Measurements from ENCODE around the gene FBN1.
A peak's percentile ranks its signal among the peaks of the same experiment; 100 is the strongest.

The FBN1 gene

GRCh38 chr15:48478581-48478980, 166.9 kb downstream of the FBN1 start:
- H3K4me3 ChIP-seq (ENCODE audit: severe bottlenecking), result no peak overlapping the region
- DNase-seq (ENCODE audit: low spot score) (no peak), ATAC-seq (ENCODE audit: low read depth) (no peak)
- H3K27me3 ChIP-seq (ENCODE audit: insufficient read depth, poor library complexity, severe bottlenecking), result no peaks in the 10 kb centered on the region
- H3K36me3 ChIP-seq (ENCODE audit: low read depth), result peaks cover 7% of the 10 kb centered on the region
- TF ChIP-seq CTCF (IDR thresholded peaks at IDR 0.05; ENCODE audit: poor library complexity, severe bottlenecking), result no peak
- H3K27ac ChIP-seq (ENCODE audit: poor library complexity, severe bottlenecking), result no peak overlapping the region
- no peaks in the 10 kb centered on the region for H3K4me1 ChIP-seq (ENCODE audit: insufficient read depth, poor library complexity, severe bottlenecking)
- H3K9me3 ChIP-seq (ENCODE audit: severe bottlenecking), result no peaks in the 10 kb centered on the region

DNA sequence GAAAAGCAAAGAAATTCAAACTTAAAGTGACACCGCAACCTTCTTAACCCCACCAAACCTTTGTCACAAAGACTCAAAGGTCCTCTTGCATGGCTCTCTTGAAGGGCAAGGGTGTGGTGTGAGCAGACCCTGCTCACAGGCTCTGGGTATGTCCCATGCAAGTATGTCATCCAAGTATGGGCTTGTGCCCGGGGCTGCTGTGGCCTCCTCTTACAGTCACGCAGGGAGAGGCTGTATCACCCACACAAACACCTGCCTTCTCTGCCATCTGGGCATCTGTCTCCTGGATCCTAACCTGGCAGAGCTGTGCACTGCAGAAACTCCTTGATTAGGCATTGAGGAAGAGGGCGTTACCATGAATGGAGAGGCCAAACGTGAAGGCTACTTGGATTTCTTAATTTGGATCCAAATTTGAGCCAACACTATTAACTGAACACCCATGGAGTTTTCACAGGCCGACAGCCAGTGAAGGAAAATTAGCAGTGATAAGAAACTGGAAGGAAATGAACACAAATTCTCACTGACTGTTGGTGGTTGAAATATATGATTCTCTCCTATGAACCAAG, 167.6 kb downstream of the FBN1 start:
- H3K36me3 ChIP-seq (ENCODE audit: low read depth), result peaks cover 13% of the 10 kb centered on the region
- H3K4me1 ChIP-seq (ENCODE audit: insufficient read depth, poor library complexity, severe bottlenecking), result peaks cover 6% of the 10 kb centered on the region
- TF ChIP-seq CTCF (IDR thresholded peaks at IDR 0.05; ENCODE audit: poor library complexity, severe bottlenecking), result no peak
- no peaks in the 10 kb centered on the region for H3K9me3 ChIP-seq (ENCODE audit: severe bottlenecking)
- ATAC-seq (ENCODE audit: low read depth), result no peak
- H3K27me3 ChIP-seq (ENCODE audit: insufficient read depth, poor library complexity, severe bottlenecking), result no peaks in the 10 kb centered on the region
- H3K4me3 ChIP-seq (ENCODE audit: severe bottlenecking), result no peak overlapping the region
- no peak overlapping the region for H3K27ac ChIP-seq (ENCODE audit: poor library complexity, severe bottlenecking)
- no peak for DNase-seq (ENCODE audit: low spot score)

- DNase-seq (ENCODE audit: low spot score) (no peak), ATAC-seq (ENCODE audit: low read depth) (peak; percentile 49; the same call in 2 of the 3 replicates)
- TF ChIP-seq CTCF (IDR thresholded peaks at IDR 0.05; ENCODE audit: poor library complexity, severe bottlenecking), result no peak
- H3K27me3 ChIP-seq (ENCODE audit: insufficient read depth, poor library complexity, severe bottlenecking), result no peaks in the 10 kb centered on the region
- H3K4me3 ChIP-seq (ENCODE audit: severe bottlenecking), result no peak overlapping the region
- peaks cover 15% of the 10 kb centered on the region; the same call in 1 of the 2 replicates for H3K36me3 ChIP-seq (ENCODE audit: low read depth)
- no peaks in the 10 kb centered on the region for H3K9me3 ChIP-seq (ENCODE audit: severe bottlenecking)
- peaks cover 11% of the 10 kb centered on the region for H3K4me1 ChIP-seq (ENCODE audit: insufficient read depth, poor library complexity, severe bottlenecking)
- H3K27ac ChIP-seq (ENCODE audit: poor library complexity, severe bottlenecking), result no peak overlapping the region
Observed at GRCh38 chr15:48475600-48476395, 169.7 kb downstream of the FBN1 start.

DNA sequence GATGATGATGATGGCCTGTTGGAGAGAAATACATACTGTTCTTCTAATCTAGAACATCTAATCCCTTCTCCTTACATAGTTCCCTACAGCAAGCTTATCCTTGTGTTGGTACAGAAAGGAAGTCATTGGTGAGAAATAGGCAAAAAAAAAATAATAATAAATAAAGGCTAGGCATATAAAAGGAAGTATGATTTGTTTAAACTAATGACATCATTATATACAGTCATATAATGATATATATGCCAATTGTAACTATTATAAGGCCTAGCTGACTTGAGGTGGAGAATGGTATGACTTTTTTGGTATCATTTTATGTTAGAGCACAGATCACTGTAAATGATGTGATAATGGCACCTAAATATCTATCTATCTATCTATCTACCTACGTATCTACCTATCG, 171.8 kb downstream of the FBN1 start:
- DNase-seq (ENCODE audit: low spot score) (no peak), ATAC-seq (ENCODE audit: low read depth) (no peak)
- Histone ChIP-seq H3K4me3 (ENCODE audit: severe bottlenecking) (no peak overlapping the region), H3K27me3 (ENCODE audit: insufficient read depth, poor library complexity, severe bottlenecking) (no peaks in the 10 kb centered on the region), H3K36me3 (ENCODE audit: low read depth) (peaks cover 14% of the 10 kb centered on the region; the same call in 1 of the 2 replicates), H3K27ac (ENCODE audit: poor library complexity, severe bottlenecking) (peak overlapping the region; percentile 30), H3K9me3 (ENCODE audit: severe bottlenecking) (no peaks in the 10 kb centered on the region), H3K4me1 (ENCODE audit: insufficient read depth, poor library complexity, severe bottlenecking) (peaks cover 11% of the 10 kb centered on the region)
- no peak for TF ChIP-seq CTCF (IDR thresholded peaks at IDR 0.05; ENCODE audit: poor library complexity, severe bottlenecking)

DNA sequence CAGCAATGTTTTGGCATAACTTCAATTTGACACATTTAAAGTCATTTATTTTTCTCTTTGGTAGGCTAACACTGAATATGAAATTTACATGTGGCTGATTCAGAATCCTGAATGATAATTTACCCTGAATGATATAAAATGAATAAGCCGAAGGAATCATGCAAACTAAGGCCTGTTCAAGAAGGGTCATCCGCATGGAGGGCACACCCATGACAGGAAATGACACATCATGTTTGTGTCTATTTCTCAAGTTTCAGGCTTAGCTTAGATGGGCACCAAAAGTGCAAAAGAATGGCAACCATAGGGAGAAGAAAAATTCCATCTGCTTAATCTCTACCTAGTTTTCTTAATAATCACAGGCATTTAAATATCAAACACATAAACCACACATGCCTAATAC, 172.8 kb downstream of the FBN1 start:
- peaks cover 14% of the 10 kb centered on the region; the same call in 1 of the 2 replicates for H3K36me3 ChIP-seq (ENCODE audit: low read depth)
- peak overlapping the region; percentile 30 for H3K27ac ChIP-seq (ENCODE audit: poor library complexity, severe bottlenecking)
- peaks cover 11% of the 10 kb centered on the region for H3K4me1 ChIP-seq (ENCODE audit: insufficient read depth, poor library complexity, severe bottlenecking)
- no peaks in the 10 kb centered on the region for H3K9me3 ChIP-seq (ENCODE audit: severe bottlenecking)
- peak; percentile 95 for ATAC-seq (ENCODE audit: low read depth)
- H3K27me3 ChIP-seq (ENCODE audit: insufficient read depth, poor library complexity, severe bottlenecking), result no peaks in the 10 kb centered on the region
- TF ChIP-seq CTCF (IDR thresholded peaks at IDR 0.05; ENCODE audit: poor library complexity, severe bottlenecking), result no peak
- no peak for DNase-seq (ENCODE audit: low spot score)
- H3K4me3 ChIP-seq (ENCODE audit: severe bottlenecking), result no peak overlapping the region
